ENCODE measurements around the gene ADGRE3.
"Not testable (repeated sequence)": the region's sequence is repeated elsewhere in the genome, so short reads cannot be mapped to it uniquely, and the experiment has no call there.

ADGRE3 gene

GRCh38 chr19:14632286-14632685, 42.4 kb downstream of the ADGRE3 start:
- no CpG with 5 or more reads among the region's 1 CpG for WGBS (ENCODE audit: insufficient coverage, insufficient read length)
- no peak overlapping the region for H3K27ac ChIP-seq (ENCODE audit: low read length)
- no peaks in the 10 kb centered on the region for H3K27me3 ChIP-seq (ENCODE audit: control insufficient read depth, insufficient read depth, low read length)
- no peaks in the 10 kb centered on the region for H3K9me3 ChIP-seq (ENCODE audit: control insufficient read depth, insufficient read depth, low read length)
- no peaks in the 10 kb centered on the region for H3K4me1 ChIP-seq (ENCODE audit: control insufficient read depth, insufficient read depth, low read length)
- H3K36me3 ChIP-seq (ENCODE audit: control insufficient read depth, insufficient read depth, low read length): no peaks in the 10 kb centered on the region
- no peak overlapping the region for H3K4me3 ChIP-seq (ENCODE audit: low read length)
- DNase-seq (ENCODE audit: low read depth, low spot score): peak; percentile 68

DNA sequence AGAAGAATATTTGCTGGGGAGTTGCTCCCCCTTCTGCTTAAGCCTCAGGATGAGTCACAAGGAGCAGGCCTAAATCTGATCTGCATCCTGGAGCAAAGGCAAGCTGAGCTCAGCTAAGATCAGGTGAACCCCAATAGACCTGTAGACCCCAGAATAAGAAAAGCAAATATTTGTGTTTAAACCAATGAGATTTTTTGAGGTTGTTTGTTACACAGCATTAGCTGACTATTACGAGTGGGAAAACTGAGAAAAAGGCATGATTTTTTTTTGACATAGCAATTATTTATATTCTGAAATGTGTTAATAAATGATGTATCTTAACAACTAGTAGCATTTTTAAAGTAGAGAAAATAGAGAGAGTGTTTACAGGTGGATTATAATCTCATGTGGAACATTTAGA, 45.1 kb downstream of the ADGRE3 start:
- no CpG with 5 or more reads among the region's 1 CpG for WGBS (ENCODE audit: insufficient coverage, insufficient read length)

GRCh38 chr19:14624491-14624890, 50.2 kb downstream of the ADGRE3 start:
- not testable (repeated sequence) for DNase-seq (ENCODE audit: low read depth, low spot score)

More for the DNA sequence above, 45.1 kb downstream of the ADGRE3 start:
- Histone ChIP-seq H3K27me3 (ENCODE audit: control insufficient read depth, insufficient read depth, low read length) (no peaks in the 10 kb centered on the region), H3K9me3 (ENCODE audit: control insufficient read depth, insufficient read depth, low read length) (no peaks in the 10 kb centered on the region), H3K4me1 (ENCODE audit: control insufficient read depth, insufficient read depth, low read length) (no peaks in the 10 kb centered on the region), H3K4me3 (ENCODE audit: low read length) (no peak overlapping the region), H3K36me3 (ENCODE audit: control insufficient read depth, insufficient read depth, low read length) (no peaks in the 10 kb centered on the region), H3K27ac (ENCODE audit: low read length) (no peak overlapping the region)
- DNase-seq (ENCODE audit: low read depth, low spot score): no peak

DNA sequence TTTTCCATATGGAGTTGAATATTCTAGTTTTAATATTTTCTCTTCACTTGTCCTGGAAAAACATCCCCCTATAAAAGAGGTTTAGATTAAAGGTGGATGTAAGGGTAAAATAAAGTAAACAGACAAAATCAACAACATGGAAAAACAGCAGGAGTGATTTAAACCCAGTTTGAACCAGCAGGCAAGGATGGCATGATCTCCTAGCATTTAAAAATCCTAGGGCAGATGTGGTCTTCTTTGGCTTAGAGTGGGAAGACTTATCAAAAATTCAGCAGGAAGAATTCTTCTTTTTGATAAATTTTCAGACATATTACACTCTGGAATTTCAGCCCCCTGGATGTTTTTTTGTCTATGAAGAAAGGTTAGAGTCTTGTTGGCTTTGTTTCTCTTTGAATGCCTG, 55.2 kb downstream of the ADGRE3 start:
- H3K4me3 ChIP-seq (ENCODE audit: low read length): no peak overlapping the region
- DNase-seq (ENCODE audit: low read depth, low spot score): no peak
- no peak overlapping the region for H3K27ac ChIP-seq (ENCODE audit: low read length)
- H3K9me3 ChIP-seq (ENCODE audit: control insufficient read depth, insufficient read depth, low read length): no peaks in the 10 kb centered on the region
- H3K4me1 ChIP-seq (ENCODE audit: control insufficient read depth, insufficient read depth, low read length): no peaks in the 10 kb centered on the region
- H3K36me3 ChIP-seq (ENCODE audit: control insufficient read depth, insufficient read depth, low read length): no peaks in the 10 kb centered on the region
- no peaks in the 10 kb centered on the region for H3K27me3 ChIP-seq (ENCODE audit: control insufficient read depth, insufficient read depth, low read length)

More at GRCh38 chr19:14624491-14624890, 50.2 kb downstream of the ADGRE3 start:
- not testable (repeated sequence) for H3K27me3 ChIP-seq (ENCODE audit: control insufficient read depth, insufficient read depth, low read length); H3K36me3 ChIP-seq (ENCODE audit: control insufficient read depth, insufficient read depth, low read length); H3K4me1 ChIP-seq (ENCODE audit: control insufficient read depth, insufficient read depth, low read length); H3K27ac ChIP-seq (ENCODE audit: low read length); H3K9me3 ChIP-seq (ENCODE audit: control insufficient read depth, insufficient read depth, low read length); H3K4me3 ChIP-seq (ENCODE audit: low read length)
- no CpG with 5 or more reads among the region's 6 CpGs for WGBS (ENCODE audit: insufficient coverage, insufficient read length)

DNA sequence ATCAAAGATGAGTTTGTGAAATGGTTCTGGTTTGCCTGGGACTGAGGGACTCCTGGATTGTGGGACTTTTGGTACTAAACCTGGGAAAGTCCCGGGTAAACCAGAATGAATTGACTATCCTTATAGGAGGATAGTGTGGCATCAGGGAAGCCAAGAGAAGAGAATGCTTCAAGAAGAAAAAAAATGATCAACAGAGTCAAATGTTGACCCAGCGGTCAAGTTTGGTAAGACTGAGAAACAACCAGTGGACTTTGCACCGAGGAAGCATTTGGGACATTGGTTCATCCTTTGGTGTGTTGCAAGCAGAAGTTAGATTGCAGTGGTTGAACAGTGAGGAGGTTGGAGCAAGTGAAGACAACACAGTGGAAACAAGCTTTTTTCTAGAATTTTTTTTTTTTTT, 58.2 kb downstream of the ADGRE3 start:
- no peak for DNase-seq (ENCODE audit: low read depth, low spot score)
- Histone ChIP-seq H3K4me3 (ENCODE audit: low read length) (no peak overlapping the region), H3K4me1 (ENCODE audit: control insufficient read depth, insufficient read depth, low read length) (no peaks in the 10 kb centered on the region), H3K9me3 (ENCODE audit: control insufficient read depth, insufficient read depth, low read length) (no peaks in the 10 kb centered on the region), H3K27me3 (ENCODE audit: control insufficient read depth, insufficient read depth, low read length) (no peaks in the 10 kb centered on the region), H3K36me3 (ENCODE audit: control insufficient read depth, insufficient read depth, low read length) (no peaks in the 10 kb centered on the region), H3K27ac (ENCODE audit: low read length) (no peak overlapping the region)
- no CpG with 5 or more reads among the region's 3 CpGs for WGBS (ENCODE audit: insufficient coverage, insufficient read length)

GRCh38 chr19:14615623-14616022, 59.0 kb downstream of the ADGRE3 start:
- DNase-seq (ENCODE audit: low read depth, low spot score): no peak
- Histone ChIP-seq H3K4me3 (ENCODE audit: low read length) (no peak overlapping the region), H3K27me3 (ENCODE audit: control insufficient read depth, insufficient read depth, low read length) (no peaks in the 10 kb centered on the region), H3K9me3 (ENCODE audit: control insufficient read depth, insufficient read depth, low read length) (no peaks in the 10 kb centered on the region), H3K4me1 (ENCODE audit: control insufficient read depth, insufficient read depth, low read length) (no peaks in the 10 kb centered on the region), H3K27ac (ENCODE audit: low read length) (no peak overlapping the region), H3K36me3 (ENCODE audit: control insufficient read depth, insufficient read depth, low read length) (no peaks in the 10 kb centered on the region)
- no CpG with 5 or more reads among the region's 8 CpGs for WGBS (ENCODE audit: insufficient coverage, insufficient read length)

DNA sequence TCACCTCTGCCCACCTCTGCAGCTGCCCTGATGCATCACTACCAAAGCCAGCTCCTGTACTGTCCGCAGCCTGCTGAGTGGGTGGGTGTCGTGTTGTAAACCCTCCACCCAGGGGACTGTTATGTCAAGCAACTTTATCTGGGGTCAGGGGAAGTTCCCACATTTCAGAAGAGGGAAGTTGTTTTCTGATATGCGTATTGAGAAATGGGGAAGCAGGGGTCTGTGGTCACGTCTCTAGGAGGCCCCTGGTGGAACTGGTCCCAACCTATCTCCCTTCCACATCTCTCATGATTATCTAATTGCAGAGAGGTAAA, 60.6 kb downstream of the ADGRE3 start:
- Histone ChIP-seq H3K4me3 (ENCODE audit: low read length) (no peak overlapping the region), H3K27ac (ENCODE audit: low read length) (no peak overlapping the region), H3K27me3 (ENCODE audit: control insufficient read depth, insufficient read depth, low read length) (no peaks in the 10 kb centered on the region), H3K36me3 (ENCODE audit: control insufficient read depth, insufficient read depth, low read length) (no peaks in the 10 kb centered on the region), H3K9me3 (ENCODE audit: control insufficient read depth, insufficient read depth, low read length) (no peaks in the 10 kb centered on the region), H3K4me1 (ENCODE audit: control insufficient read depth, insufficient read depth, low read length) (no peaks in the 10 kb centered on the region)
- no CpG with 5 or more reads among the region's 4 CpGs for WGBS (ENCODE audit: insufficient coverage, insufficient read length)
- no peak for DNase-seq (ENCODE audit: low read depth, low spot score)

- WGBS (ENCODE audit: insufficient coverage, insufficient read length): no CpG with 5 or more reads among the region's 14 CpGs
- DNase-seq (ENCODE audit: low read depth, low spot score); H3K36me3 ChIP-seq (ENCODE audit: control insufficient read depth, insufficient read depth, low read length); H3K4me3 ChIP-seq (ENCODE audit: low read length); H3K27ac ChIP-seq (ENCODE audit: low read length); H3K4me1 ChIP-seq (ENCODE audit: control insufficient read depth, insufficient read depth, low read length); H3K9me3 ChIP-seq (ENCODE audit: control insufficient read depth, insufficient read depth, low read length); H3K27me3 ChIP-seq (ENCODE audit: control insufficient read depth, insufficient read depth, low read length): not testable (repeated sequence)
Measured at GRCh38 chr19:14613399-14614098, 61.1 kb downstream of the ADGRE3 start.

GRCh38 chr19:14612657-14613056, 62.0 kb downstream of the ADGRE3 start:
- no CpG with 5 or more reads among the region's 4 CpGs for WGBS (ENCODE audit: insufficient coverage, insufficient read length)
- no peak overlapping the region for H3K4me3 ChIP-seq (ENCODE audit: low read length)
- H3K4me1 ChIP-seq (ENCODE audit: control insufficient read depth, insufficient read depth, low read length): no peaks in the 10 kb centered on the region
- no peaks in the 10 kb centered on the region for H3K9me3 ChIP-seq (ENCODE audit: control insufficient read depth, insufficient read depth, low read length)
- H3K27ac ChIP-seq (ENCODE audit: low read length): no peak overlapping the region
- DNase-seq (ENCODE audit: low read depth, low spot score): no peak
- no peaks in the 10 kb centered on the region for H3K27me3 ChIP-seq (ENCODE audit: control insufficient read depth, insufficient read depth, low read length)
- no peaks in the 10 kb centered on the region for H3K36me3 ChIP-seq (ENCODE audit: control insufficient read depth, insufficient read depth, low read length)

DNA sequence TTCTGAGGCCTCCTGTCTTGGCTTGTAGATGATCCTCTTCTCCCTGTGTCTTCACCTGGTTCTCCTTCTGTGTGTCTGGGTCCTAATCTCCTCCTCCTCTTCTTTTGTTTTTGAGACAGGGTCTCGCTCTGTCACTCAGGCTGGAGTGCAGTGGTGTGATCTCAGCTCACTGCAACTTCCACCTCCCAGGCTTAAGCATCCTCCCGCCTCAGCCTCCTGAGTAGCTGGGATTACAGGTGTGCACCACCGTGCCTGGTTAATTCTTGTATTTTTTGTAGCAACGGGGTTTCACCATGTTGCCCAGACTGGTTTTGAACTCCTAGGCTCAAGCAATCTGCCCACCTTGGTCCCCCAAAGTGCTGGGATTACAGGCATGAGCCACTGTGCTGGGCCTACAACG, 62.4 kb downstream of the ADGRE3 start:
- H3K36me3 ChIP-seq (ENCODE audit: control insufficient read depth, insufficient read depth, low read length); H3K4me3 ChIP-seq (ENCODE audit: low read length); H3K27ac ChIP-seq (ENCODE audit: low read length); DNase-seq (ENCODE audit: low read depth, low spot score); H3K4me1 ChIP-seq (ENCODE audit: control insufficient read depth, insufficient read depth, low read length); H3K27me3 ChIP-seq (ENCODE audit: control insufficient read depth, insufficient read depth, low read length); H3K9me3 ChIP-seq (ENCODE audit: control insufficient read depth, insufficient read depth, low read length): not testable (repeated sequence)
- WGBS (ENCODE audit: insufficient coverage, insufficient read length): no CpG with 5 or more reads among the region's 5 CpGs

DNA sequence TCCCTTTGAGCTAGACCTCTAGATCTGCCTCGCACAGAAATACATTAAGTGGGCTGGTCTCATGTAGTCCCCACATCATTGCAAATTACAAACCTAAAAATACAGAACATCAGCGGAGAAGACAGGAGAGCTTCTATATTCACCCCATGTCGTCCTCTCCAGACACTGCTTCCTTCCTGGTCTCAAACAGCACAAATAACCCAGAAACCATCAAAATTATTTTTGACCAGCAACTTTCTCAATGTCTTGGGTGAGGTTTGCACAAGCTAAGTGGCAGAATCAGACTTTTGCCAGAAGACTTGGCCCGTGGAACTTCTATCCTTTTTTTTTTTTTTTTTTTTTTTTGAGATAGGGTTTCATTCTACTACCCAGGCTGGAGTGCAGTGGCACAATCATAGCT, 63.6 kb downstream of the ADGRE3 start:
- WGBS (ENCODE audit: insufficient coverage, insufficient read length): no CpG with 5 or more reads among the region's 4 CpGs
- H3K27ac ChIP-seq (ENCODE audit: low read length): no peak overlapping the region
- no peak overlapping the region for H3K4me3 ChIP-seq (ENCODE audit: low read length)
- H3K9me3 ChIP-seq (ENCODE audit: control insufficient read depth, insufficient read depth, low read length): no peaks in the 10 kb centered on the region
- DNase-seq (ENCODE audit: low read depth, low spot score): no peak
- H3K4me1 ChIP-seq (ENCODE audit: control insufficient read depth, insufficient read depth, low read length): no peaks in the 10 kb centered on the region
- H3K36me3 ChIP-seq (ENCODE audit: control insufficient read depth, insufficient read depth, low read length): no peaks in the 10 kb centered on the region
- no peaks in the 10 kb centered on the region for H3K27me3 ChIP-seq (ENCODE audit: control insufficient read depth, insufficient read depth, low read length)

Measured in iPS DF 6.9 (cell line).